Suprapubic skin (tissue), 4 donors: Measurements from ENCODE around the gene CEBPB. TPM values are rescaled to one million over a fixed set of nuclear protein-coding genes. Genes with fewer than 3 reads are reported as not detected.
A peak's percentile ranks its signal among the peaks of the same experiment; 100 is the strongest.

Experiments
- DNase-seq, 2 donors: peaks; one replicate each; pipeline ENCODE4 v3.0.0-alpha.2; 2019; ENCODE audit warnings: low spot score in 2 of 2
- H3K27ac ChIP-seq: fragments of 200-600 bp; sonication (generic); one replicate; pipeline ENCODE4 v1.5.1; 2019
- H3K27me3 ChIP-seq: fragments of 200-600 bp; sonication (generic); one replicate; pipeline ENCODE4 v1.5.1; 2019
- H3K36me3 ChIP-seq: fragments of 200-600 bp; sonication (generic); one replicate; pipeline ENCODE4 v1.5.1; 2019
- H3K4me1 ChIP-seq: fragments of 200-600 bp; sonication (generic); one replicate; pipeline ENCODE4 v1.5.1; 2019
- H3K4me3 ChIP-seq: fragments of 200-600 bp; sonication (generic); one replicate; pipeline ENCODE4 v1.5.1; 2019; ENCODE audit warnings: mild to moderate bottlenecking
- H3K9me3 ChIP-seq: fragments of 200-600 bp; sonication (generic); one replicate; pipeline ENCODE4 v1.5.1; 2019
- EP300 ChIP-seq: sonication (generic); formaldehyde crosslinking; IDR thresholded peaks from one replicate; pipeline ENCODE4 v1.6.1; 2017; ENCODE audit warnings: antibody characterized with exemption
- POLR2A ChIP-seq, 2 donors: fragments of 450-650 bp; IDR thresholded peaks; one replicate each; pipeline ENCODE4 v1.6.1; 2017; ENCODE audit warnings: antibody characterized with exemption in 2 of 2, mild to moderate bottlenecking in 2 of 2, moderate library complexity in 2 of 2
- POLR2AphosphoS5 ChIP-seq, 3 donors: sonication (generic); formaldehyde crosslinking; IDR thresholded peaks; one replicate each; pipeline ENCODE4 v1.6.1; 2017; ENCODE audit warnings: antibody characterized with exemption in 3 of 3
- WGBS: methylation state at CpG from one replicate; pipeline ENCODE4 v1.1.5; 2018; 5-methylcytosine and 5-hydroxymethylcytosine counted together
- total RNA-seq, 4 donors: library from RNA; depleted of rRNA; stranded (reverse); fragments of >200 nt; gene quantifications; one replicate each; pipeline ENCODE4 v1.1.0, GENCODE V29; 2016
- TF ChIP-seq, protein P1 (sequence below), 2 donors: fragments of 200-600 bp in 1 of 2; fragments of 450-650 bp in 1 of 2; sonication (generic) in 1 of 2; IDR thresholded peaks; one replicate each; pipeline ENCODE4 v1.5.1; 2016 to 2019; ENCODE audit warnings: antibody characterized with exemption in 2 of 2, mild to moderate bottlenecking in 1 of 2, moderate library complexity in 1 of 2

The CEBPB gene
- total RNA-seq, 4 donors from 2014 or later, result 43.2 to 83.9 (median 69.2) TPM

DNA sequence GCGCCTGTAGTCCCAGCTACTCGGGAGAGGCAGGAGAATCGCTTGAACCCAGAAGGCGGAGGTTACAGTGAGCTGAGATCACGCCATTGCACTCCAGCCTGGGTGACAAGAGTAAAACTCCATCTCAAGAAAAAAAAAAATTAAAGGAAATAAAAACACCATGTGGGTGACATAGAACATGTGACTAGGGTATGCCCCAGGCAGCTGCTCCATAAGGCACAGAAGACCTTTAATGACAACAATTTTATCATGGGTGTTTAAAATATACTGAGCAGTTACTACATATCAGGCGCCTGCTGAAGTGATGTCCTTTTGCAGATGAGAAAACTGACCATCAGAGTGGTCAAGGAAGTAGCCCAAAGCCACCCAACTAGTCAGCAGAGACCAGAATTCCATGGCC, 45.1 kb upstream of the CEBPB start:
- H3K27ac ChIP-seq, result peak overlapping the region; percentile 82
- H3K27me3 ChIP-seq, result no peaks in the 10 kb centered on the region
- H3K4me3 ChIP-seq, result no peak overlapping the region
- peaks cover 34% of the 10 kb centered on the region for H3K36me3 ChIP-seq
- DNase-seq, result no peak
- WGBS, result 84% methylated on average over 6 of the region's 6 CpGs
- H3K4me1 ChIP-seq, result peaks cover 97% of the 10 kb centered on the region
- H3K9me3 ChIP-seq, result no peaks in the 10 kb centered on the region
- TF ChIP-seq EP300 (no peak), POLR2AphosphoS5 (IDR thresholded peaks at IDR 0.05) (no peak), POLR2A (IDR thresholded peaks at IDR 0.05) (no peak)
- TF ChIP-seq, protein P1, sequence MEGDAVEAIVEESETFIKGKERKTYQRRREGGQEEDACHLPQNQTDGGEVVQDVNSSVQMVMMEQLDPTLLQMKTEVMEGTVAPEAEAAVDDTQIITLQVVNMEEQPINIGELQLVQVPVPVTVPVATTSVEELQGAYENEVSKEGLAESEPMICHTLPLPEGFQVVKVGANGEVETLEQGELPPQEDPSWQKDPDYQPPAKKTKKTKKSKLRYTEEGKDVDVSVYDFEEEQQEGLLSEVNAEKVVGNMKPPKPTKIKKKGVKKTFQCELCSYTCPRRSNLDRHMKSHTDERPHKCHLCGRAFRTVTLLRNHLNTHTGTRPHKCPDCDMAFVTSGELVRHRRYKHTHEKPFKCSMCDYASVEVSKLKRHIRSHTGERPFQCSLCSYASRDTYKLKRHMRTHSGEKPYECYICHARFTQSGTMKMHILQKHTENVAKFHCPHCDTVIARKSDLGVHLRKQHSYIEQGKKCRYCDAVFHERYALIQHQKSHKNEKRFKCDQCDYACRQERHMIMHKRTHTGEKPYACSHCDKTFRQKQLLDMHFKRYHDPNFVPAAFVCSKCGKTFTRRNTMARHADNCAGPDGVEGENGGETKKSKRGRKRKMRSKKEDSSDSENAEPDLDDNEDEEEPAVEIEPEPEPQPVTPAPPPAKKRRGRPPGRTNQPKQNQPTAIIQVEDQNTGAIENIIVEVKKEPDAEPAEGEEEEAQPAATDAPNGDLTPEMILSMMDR (IDR thresholded peaks at IDR 0.05), result no peak

DNA sequence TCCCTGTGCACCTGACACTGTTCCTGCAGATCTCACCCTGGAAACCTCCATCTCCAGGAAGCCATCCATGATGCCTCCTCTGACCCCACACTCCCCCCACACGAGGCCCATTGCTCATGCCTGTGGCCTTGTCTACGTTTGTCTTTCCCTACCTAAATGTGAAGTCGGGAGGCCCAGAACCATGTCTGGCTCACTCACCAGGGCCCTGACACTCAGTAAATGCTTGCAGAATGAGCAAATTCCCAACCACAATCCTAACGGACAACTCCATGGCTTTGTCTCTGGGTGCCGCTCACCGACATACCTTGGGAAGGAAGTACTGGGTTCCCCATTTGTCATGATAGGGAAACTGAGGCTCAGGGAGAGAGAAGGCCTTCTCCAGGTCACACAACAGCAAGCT, 44.4 kb upstream of the CEBPB start:
- DNase-seq, result no peak
- Histone ChIP-seq H3K9me3 (no peaks in the 10 kb centered on the region), H3K27me3 (no peaks in the 10 kb centered on the region), H3K27ac (peak overlapping the region; percentile 82), H3K4me1 (peaks cover 97% of the 10 kb centered on the region), H3K4me3 (no peak overlapping the region), H3K36me3 (peaks cover 29% of the 10 kb centered on the region)
- TF ChIP-seq, protein P1 (IDR thresholded peaks at IDR 0.05), result no peak
- no peak for TF ChIP-seq POLR2A (IDR thresholded peaks at IDR 0.05)
- TF ChIP-seq EP300, result no peak
- no peak for TF ChIP-seq POLR2AphosphoS5 (IDR thresholded peaks at IDR 0.05)
- WGBS, result 87% methylated on average over 6 of the region's 6 CpGs

DNA sequence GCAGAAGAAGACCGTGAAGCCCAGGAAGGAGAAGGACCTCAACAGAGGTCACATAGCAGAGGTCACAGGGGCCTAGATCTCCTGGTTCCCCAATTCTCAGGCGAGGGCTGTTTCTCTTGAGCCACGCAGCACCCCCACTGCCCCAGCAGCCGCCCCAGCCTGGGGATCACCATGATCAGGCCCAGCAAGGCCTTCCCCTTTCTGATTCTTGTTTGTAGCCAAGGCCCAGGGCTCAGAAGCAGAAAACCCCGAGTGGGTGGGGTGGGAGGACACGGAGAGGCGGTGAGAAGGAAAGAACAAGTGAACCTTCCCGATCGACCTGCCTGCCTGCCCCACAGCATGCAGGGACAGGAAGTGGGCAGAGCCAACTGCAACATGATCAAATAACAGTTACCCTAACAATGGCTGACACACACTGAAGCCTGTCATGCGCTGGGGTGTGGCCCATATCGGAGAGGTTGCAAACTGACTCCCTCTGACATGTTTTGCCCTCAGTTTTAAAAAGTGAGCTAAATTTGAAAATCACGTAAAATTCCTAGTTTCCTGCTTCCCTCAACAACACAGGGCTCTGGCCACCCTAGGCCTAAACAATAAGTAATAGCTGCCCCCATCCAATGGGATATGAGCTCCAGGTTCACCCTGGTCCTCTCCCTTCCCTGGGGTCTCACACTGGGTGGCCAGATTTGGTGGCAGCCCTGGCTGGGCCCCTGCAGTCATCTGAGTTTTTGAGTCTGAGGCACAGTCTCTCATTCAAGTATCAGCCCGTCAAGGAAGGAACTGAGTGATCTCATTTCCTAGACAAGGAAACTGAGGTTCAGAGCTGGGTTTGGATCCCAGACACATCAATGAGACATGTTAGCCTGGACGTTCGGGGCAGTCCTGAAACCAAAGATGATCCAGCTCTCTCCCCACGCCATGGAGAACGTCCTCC, 43.6 kb upstream of the CEBPB start:
- DNase-seq, result peak; percentile 83 to 85
- Histone ChIP-seq H3K4me1 (peaks cover 97% of the 10 kb centered on the region), H3K36me3 (peaks cover 22% of the 10 kb centered on the region), H3K9me3 (no peaks in the 10 kb centered on the region), H3K27ac (peak overlapping the region; percentile 82), H3K27me3 (no peaks in the 10 kb centered on the region), H3K4me3 (peak overlapping the region; percentile 11)
- 37% methylated on average over 13 of the region's 17 CpGs for whole genome bisulfite sequencing
- TF ChIP-seq POLR2AphosphoS5 (IDR thresholded peaks at IDR 0.05), result peak in 2 of 3 donors; percentile 53 to 70
- TF ChIP-seq, protein P1 (IDR thresholded peaks at IDR 0.05), result no peak

DNA sequence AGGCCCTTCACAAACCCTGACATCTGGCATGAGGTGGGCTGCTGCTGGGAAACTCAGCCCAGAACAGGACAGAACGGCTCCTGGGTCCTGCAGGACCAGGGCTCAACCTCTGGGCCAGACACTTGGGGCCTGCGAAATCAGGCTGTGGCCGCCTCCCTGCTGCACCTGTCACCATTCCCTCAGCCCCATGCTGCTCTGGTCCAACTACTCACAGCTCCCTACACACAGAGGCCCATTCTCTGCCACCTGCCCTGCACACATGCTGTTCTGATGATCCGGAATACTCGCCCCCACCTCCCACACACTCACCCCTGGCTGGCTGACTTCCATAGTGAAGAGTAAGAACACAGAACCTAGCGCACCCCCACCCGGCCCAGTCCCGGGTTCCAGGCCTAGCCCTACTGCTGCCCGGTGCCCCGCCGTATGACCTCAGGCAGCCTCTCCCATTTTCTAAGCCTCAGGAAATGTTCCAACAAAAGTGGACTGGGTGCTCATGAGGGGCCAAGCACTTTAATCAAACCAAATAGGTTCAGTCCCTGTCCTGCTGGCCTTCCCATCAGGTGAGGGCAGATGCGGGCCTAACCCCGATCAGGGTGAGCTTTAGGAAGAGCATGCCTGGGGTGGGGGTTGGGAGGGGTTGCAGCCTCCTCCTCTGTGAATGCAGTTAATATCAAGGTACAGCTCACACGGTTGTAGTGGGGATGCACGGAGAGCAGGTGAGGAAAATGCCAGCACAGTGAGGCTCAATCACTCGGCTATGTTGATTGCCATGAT, 41.0 kb upstream of the CEBPB start:
- TF ChIP-seq EP300 (no peak), POLR2AphosphoS5 (IDR thresholded peaks at IDR 0.05) (no peak), POLR2A (IDR thresholded peaks at IDR 0.05) (no peak)
- TF ChIP-seq, protein P1 (IDR thresholded peaks at IDR 0.05), result no peak
- H3K9me3 ChIP-seq, result no peaks in the 10 kb centered on the region
- 43% methylated on average over 13 of the region's 16 CpGs for WGBS
- H3K4me3 ChIP-seq, result no peak overlapping the region
- DNase-seq, result no peak
- H3K27ac ChIP-seq, result peak overlapping the region; percentile 96
- peaks cover 7% of the 10 kb centered on the region for H3K36me3 ChIP-seq
- H3K27me3 ChIP-seq, result no peaks in the 10 kb centered on the region
- peaks cover 88% of the 10 kb centered on the region for H3K4me1 ChIP-seq
